Hepatocyte (in vitro differentiated cells): Measurements from ENCODE around the gene RBM47.

Experiments
- EZH2 ChIP-seq: fragments of 200-600 bp; sonication (generic); IDR thresholded peaks from 2 replicates; pipeline ENCODE4 v1.6.1; 2016; ENCODE audit warnings: antibody characterized with exemption, mild to moderate bottlenecking, borderline replicate concordance
- EZH2phosphoT487 ChIP-seq: fragments of 200-600 bp; sonication (generic); IDR thresholded peaks from one replicate; pipeline ENCODE4 v1.6.1; 2018; ENCODE audit warnings: antibody characterized with exemption, mild to moderate bottlenecking, low read depth, moderate library complexity; ENCODE audit not compliant: unreplicated experiment, severe bottlenecking
- TF ChIP-seq, protein P1 (sequence below): fragments of 200-600 bp; sonication (generic); IDR thresholded peaks from 2 replicates; pipeline ENCODE4 v1.5.1; 2016; ENCODE audit warnings: antibody characterized with exemption, mild to moderate bottlenecking; ENCODE audit not compliant: poor library complexity

DNA sequence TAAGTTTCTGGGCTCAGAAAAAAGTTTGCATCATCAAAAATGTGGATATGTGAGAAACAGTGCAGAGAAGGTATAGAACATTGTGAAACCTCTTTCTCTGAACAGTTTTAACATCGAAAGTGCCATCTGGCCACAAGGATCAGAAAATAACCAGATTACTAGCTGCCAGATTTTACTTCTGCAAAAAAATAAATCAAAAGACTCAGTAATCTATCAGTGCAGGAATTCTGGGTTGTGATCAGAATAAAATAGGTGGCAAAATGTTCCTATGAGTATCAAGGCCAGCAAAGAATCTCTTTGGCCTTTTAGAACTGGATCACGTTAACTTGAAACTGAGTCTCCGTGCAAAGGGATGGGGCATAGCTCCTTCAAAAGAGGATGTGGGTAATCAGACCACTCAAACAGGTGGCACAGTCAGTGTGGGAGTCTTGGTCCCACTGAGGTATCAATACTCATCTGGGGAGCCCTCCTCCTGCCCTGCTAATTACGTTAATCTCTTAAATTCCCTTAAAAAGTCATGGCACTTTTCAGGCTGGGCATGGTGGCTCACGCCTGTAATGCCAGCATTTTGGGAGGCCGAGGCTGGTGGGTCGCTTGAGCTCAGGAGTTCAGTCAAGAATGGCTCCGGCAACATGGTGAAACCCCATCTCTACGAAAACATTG is 26.7 kb upstream of the RBM47 start:
- TF ChIP-seq, protein P1, sequence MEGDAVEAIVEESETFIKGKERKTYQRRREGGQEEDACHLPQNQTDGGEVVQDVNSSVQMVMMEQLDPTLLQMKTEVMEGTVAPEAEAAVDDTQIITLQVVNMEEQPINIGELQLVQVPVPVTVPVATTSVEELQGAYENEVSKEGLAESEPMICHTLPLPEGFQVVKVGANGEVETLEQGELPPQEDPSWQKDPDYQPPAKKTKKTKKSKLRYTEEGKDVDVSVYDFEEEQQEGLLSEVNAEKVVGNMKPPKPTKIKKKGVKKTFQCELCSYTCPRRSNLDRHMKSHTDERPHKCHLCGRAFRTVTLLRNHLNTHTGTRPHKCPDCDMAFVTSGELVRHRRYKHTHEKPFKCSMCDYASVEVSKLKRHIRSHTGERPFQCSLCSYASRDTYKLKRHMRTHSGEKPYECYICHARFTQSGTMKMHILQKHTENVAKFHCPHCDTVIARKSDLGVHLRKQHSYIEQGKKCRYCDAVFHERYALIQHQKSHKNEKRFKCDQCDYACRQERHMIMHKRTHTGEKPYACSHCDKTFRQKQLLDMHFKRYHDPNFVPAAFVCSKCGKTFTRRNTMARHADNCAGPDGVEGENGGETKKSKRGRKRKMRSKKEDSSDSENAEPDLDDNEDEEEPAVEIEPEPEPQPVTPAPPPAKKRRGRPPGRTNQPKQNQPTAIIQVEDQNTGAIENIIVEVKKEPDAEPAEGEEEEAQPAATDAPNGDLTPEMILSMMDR = no peak
- TF ChIP-seq EZH2 = no peak
- no peak for TF ChIP-seq EZH2phosphoT487
